ENCODE measurements around the gene AZU1.

DNA sequence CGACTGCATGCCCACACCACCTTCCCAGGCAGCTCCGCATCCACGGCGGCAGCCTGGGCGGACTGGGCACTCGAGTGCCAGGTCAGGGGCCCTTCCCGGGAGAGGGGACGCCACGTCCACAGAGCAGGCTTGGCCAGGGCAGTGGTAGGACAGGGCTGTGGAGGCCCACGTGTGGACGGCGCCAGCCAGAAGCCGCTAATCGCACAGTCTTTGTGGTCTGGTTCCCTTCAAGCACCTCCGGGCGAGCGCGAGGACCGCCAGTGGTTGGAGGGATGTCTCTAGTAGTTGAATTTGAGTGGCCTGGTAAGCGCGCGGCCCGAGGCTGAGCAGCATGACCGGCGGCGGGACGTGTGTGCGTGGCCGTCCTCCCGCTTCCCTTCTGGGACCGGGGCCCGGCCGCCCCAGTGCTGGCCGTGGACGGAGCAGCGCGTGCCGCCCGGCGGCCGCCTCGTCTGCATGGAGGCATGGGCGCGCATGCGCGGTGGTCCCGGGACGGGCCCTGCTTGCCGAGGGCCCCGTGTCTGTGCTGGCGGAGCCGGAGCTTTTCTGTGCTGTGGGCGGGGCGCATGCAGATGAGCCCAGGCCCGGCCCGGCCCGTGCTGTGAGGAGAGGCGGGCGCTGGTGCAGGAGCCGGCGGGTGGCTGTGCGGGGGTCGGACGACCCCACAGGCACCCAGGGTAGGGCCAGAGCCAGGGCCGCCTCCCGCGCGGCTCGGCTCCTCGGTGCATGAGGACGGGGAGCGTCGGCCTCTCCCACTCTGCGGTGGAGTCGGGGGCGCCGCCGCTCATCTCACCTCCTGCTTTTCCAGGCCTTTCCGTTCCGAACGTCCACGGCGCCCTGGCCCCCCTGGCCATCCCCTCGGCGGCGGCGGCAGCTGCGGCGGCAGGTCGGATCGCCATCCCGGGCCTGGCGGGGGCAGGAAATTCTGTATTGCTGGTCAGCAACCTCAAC is 21.8 kb upstream of the AZU1 start:
- TF ChIP-seq, protein P1, sequence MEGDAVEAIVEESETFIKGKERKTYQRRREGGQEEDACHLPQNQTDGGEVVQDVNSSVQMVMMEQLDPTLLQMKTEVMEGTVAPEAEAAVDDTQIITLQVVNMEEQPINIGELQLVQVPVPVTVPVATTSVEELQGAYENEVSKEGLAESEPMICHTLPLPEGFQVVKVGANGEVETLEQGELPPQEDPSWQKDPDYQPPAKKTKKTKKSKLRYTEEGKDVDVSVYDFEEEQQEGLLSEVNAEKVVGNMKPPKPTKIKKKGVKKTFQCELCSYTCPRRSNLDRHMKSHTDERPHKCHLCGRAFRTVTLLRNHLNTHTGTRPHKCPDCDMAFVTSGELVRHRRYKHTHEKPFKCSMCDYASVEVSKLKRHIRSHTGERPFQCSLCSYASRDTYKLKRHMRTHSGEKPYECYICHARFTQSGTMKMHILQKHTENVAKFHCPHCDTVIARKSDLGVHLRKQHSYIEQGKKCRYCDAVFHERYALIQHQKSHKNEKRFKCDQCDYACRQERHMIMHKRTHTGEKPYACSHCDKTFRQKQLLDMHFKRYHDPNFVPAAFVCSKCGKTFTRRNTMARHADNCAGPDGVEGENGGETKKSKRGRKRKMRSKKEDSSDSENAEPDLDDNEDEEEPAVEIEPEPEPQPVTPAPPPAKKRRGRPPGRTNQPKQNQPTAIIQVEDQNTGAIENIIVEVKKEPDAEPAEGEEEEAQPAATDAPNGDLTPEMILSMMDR (IDR thresholded peaks at IDR 0.05; ENCODE audit: low read depth, low read length, missing input control), result no peak
- TF ChIP-seq RAD21 (IDR thresholded peaks at IDR 0.05) (no peak), TAF1 (conservative IDR thresholded peaks at IDR 0.05) (no peak), GABPA (IDR thresholded peaks at IDR 0.05 in 1 of 2, conservative IDR thresholded peaks at IDR 0.05 in 1 of 2) (no peak), FOXA1 (IDR thresholded peaks at IDR 0.05) (no peak), YY1 (IDR thresholded peaks at IDR 0.05) (no peak), SP1 (IDR thresholded peaks at IDR 0.05) (no peak)
- TF ChIP-seq, protein P2, sequence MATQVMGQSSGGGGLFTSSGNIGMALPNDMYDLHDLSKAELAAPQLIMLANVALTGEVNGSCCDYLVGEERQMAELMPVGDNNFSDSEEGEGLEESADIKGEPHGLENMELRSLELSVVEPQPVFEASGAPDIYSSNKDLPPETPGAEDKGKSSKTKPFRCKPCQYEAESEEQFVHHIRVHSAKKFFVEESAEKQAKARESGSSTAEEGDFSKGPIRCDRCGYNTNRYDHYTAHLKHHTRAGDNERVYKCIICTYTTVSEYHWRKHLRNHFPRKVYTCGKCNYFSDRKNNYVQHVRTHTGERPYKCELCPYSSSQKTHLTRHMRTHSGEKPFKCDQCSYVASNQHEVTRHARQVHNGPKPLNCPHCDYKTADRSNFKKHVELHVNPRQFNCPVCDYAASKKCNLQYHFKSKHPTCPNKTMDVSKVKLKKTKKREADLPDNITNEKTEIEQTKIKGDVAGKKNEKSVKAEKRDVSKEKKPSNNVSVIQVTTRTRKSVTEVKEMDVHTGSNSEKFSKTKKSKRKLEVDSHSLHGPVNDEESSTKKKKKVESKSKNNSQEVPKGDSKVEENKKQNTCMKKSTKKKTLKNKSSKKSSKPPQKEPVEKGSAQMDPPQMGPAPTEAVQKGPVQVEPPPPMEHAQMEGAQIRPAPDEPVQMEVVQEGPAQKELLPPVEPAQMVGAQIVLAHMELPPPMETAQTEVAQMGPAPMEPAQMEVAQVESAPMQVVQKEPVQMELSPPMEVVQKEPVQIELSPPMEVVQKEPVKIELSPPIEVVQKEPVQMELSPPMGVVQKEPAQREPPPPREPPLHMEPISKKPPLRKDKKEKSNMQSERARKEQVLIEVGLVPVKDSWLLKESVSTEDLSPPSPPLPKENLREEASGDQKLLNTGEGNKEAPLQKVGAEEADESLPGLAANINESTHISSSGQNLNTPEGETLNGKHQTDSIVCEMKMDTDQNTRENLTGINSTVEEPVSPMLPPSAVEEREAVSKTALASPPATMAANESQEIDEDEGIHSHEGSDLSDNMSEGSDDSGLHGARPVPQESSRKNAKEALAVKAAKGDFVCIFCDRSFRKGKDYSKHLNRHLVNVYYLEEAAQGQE (IDR thresholded peaks at IDR 0.05), result no peak
- TF ChIP-seq, protein P3, sequence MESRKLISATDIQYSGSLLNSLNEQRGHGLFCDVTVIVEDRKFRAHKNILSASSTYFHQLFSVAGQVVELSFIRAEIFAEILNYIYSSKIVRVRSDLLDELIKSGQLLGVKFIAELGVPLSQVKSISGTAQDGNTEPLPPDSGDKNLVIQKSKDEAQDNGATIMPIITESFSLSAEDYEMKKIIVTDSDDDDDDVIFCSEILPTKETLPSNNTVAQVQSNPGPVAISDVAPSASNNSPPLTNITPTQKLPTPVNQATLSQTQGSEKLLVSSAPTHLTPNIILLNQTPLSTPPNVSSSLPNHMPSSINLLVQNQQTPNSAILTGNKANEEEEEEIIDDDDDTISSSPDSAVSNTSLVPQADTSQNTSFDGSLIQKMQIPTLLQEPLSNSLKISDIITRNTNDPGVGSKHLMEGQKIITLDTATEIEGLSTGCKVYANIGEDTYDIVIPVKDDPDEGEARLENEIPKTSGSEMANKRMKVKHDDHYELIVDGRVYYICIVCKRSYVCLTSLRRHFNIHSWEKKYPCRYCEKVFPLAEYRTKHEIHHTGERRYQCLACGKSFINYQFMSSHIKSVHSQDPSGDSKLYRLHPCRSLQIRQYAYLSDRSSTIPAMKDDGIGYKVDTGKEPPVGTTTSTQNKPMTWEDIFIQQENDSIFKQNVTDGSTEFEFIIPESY (IDR thresholded peaks at IDR 0.05), result no peak
- TF ChIP-seq, protein P4, sequence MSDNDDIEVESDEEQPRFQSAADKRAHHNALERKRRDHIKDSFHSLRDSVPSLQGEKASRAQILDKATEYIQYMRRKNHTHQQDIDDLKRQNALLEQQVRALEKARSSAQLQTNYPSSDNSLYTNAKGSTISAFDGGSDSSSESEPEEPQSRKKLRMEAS (IDR thresholded peaks at IDR 0.05), result no peak

All from liver (tissue), 3 donors.